GM08714 (cell line): ENCODE results near the gene SMAD5.

Source experiments
- H3K4me3 ChIP-seq: fragments of 200-500 bp; sonication (Bioruptor generic); 2 replicates; pipeline ENCODE4 v1.5.1; 2014; ENCODE audit warnings: mild to moderate bottlenecking, low read length, inconsistent platforms
- ZNF274 ChIP-seq: IDR thresholded peaks from 2 replicates; pipeline ENCODE4 v1.6.1; 2012; ENCODE audit warnings: mild to moderate bottlenecking, low read depth, low read length

The SMAD5 gene

DNA sequence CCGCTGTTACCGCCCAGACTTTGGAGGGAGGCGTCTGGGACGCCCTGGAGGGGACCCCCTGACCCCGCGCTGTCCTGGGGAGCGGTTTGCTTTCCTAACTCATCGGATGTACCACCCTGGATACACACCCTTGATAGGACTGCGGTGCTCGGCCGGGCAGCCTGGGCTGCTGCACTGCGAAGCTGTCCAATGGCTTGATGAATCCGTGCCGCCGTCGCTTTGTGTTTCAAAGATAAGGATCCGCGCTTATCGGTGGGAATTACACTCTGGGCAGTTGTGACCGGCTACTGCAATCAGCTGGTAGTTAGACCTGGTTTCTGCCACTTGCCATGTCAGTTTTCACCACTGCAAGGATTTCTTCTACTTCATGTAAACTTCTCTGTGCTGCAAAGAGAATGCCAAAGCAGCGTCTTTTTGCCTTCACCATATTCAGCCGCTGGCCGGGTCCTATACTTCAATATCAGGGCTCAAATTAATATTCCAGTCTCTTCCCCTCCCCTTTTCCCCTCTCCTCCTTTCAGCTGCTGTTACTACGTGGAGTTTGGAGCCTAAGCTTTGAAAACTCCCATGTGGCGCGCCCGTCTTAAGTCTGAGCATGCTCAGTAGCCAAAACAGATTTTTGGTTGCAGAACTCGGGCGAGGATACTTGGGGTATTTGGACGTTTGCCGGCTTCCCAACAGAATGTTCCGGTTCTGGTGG, 727 bp downstream of the SMAD5 start:
- TF ChIP-seq ZNF274, result no peak
- peak overlapping the region; percentile 77 for H3K4me3 ChIP-seq

DNA sequence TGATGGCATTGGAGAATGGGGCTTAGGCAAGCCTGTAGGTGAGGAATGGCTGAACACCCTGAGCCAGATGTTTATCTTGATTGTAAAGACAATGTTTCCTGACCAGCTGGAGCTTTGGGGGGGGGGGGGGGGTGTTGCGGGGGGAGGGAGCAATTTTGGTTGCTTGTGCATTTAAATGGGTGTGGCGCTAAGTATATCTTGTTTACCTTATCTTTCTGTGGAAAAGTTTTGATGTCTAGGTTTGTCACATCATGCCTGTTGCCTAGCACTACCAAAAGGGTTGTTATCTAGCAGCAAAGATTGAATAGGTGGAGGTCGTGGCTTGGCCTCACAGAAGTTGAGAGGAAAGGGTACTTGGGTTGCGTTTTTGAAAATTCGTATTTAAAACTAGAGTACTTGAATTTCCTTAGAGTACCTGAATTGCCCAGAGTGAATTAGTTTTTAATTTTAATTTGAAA, 1.3 kb downstream of the SMAD5 start:
- no peak for TF ChIP-seq ZNF274
- peak overlapping the region; percentile 77 for H3K4me3 ChIP-seq

DNA sequence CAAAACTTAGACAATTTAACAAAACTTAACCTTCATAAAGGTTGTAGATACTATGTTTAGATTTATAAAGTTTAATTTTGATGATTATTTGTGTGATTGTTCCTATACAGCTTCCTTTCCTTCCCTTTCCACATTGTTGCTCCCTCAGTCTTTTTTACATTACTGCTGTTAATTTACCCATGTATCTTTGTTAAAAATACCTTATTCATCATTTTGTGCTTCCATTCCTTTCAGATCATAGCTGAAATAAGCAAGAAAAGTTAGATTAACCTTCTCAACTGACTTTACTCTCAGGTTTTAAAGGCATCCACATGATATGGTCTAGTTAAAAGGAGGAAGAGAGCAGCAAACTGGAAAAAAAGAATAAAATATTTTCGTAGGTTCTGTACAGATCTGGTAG, 2.0 kb downstream of the SMAD5 start:
- H3K4me3 ChIP-seq, result no peak overlapping the region; the same call in 1 of the 2 replicates

DNA sequence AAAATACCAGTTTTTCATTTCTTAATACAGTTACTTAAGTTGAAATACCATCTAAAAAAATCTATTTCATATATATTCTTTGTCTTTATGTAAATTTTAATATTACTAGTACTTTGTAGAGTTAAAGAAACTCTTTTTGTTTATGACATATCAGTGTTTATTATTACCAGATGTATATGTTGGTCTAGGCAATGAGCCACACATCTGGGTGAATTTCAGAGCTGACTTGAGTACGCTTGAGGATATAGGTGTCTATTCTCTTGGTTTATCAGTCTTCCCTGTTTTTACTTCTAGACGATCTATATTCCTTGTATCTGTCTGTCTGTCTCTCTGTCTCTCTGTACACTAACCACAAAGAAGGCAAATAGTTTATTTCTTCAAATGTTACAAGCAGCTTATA, 2.9 kb downstream of the SMAD5 start:
- TF ChIP-seq ZNF274, result no peak
- H3K4me3 ChIP-seq, result no peak overlapping the region

More for the DNA sequence above, 2.0 kb downstream of the SMAD5 start:
- no peak for TF ChIP-seq ZNF274

DNA sequence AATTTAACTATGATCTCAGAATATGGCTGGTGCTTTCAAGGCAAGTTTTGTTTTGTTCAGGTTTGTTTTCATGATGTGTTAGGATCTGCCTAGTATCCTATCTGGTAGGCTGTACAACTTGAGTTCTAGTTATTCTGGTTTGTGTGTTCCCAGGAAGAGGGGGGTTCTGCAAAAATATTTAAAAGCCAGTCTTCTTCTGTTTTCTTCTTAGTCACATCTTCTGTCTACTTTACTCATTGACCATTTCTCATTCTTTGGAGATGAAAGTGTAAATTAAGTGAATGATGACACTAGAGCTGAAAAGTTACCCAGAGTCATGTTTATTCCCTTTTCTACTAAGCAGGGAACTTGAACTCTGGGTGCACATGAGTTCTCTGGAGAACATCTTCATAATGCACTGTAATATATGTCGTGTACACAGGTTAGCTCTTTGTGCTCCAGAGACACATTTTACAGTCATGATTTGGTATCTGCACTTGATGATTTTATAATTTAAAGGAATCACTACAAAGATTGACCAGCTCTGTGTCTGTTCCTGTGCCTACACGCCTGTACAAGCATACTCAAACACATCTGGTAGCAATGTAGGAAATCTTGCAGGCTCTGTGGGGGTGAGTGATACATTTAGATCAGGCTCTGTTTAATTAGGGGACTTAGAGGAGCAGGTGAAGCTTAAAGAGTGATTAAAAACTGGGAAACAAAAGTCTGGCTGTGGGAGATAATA, 5.0 kb downstream of the SMAD5 start:
- no peak overlapping the region for H3K4me3 ChIP-seq
- TF ChIP-seq ZNF274, result no peak

DNA sequence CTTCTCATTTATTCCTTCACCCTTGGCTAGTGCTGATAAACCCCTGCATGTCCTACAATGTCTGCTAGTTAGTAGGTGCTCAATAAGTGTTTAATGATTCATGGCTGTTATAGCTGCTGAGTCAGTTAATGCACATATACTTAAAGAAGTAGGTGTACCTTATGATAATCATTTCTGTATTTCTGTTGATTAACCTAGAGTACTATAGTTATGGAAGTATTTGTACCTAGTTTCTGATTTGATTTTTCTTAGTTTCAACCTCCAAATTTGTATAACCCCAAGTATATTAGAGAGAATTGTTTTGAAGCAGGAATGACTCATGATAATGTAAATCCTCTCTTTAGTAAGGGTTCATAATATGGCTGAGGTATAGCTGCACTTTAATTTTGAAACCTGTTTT, 8.9 kb downstream of the SMAD5 start:
- no peak overlapping the region for H3K4me3 ChIP-seq
- no peak for TF ChIP-seq ZNF274

DNA sequence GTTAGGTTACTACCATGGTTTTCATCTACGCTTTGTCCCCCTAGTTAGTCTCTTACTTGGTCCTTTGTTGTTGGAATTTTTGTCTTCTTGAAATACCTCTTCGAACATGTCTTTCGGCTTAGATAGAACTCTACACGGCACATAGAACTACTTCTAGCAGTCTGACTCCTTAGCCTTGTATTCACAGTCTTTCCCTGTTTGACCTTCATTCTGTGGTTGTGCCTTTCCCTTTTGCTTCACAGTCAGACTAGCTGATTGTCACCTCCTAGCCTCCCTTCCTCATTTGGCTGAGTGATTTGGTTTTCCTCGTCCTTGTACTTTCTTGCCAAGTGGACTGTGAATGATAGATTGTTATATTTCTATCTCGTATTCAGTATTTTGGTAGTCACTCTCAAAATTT, 10.7 kb downstream of the SMAD5 start:
- no peak for TF ChIP-seq ZNF274
- H3K4me3 ChIP-seq, result no peak overlapping the region

DNA sequence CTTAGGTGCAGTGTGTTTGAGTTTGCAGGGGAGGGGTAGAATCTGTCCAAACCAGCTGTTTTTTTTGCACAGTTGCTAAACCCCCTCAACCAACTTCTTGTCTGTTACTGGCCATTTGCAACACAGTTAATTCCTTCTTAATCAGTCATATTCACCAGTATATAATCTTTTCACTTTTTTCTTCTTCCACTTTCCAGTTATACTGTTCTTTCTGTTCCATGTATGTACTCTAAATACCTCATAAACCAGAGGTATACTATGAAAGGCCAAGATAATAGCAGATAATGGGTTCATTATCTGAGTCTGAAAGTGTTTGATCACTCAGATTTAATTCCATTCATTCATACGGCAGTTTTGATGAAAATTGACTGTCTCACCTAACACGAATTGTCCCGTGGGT, 11.1 kb downstream of the SMAD5 start:
- H3K4me3 ChIP-seq, result no peak overlapping the region
- TF ChIP-seq ZNF274, result no peak

DNA sequence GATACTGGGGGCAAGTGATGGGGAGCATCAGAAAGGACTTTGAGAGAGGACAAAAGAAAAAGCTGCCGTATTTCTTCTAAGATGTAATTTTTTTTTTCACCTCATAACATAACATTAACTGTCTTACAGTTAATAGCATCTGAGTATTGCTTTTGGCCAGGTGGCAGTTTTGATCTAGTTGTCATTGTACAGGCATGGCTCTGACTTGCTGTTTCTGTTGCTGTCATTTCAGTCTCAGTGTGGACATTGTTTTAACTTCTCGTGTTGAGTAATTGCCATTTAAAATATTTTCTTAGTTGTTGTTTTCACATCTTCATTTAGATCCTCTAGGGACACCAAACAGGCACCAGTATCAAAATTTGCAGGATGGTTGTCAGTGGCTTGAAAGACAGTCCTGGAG, 12.4 kb downstream of the SMAD5 start:
- H3K4me3 ChIP-seq, result no peak overlapping the region
- TF ChIP-seq ZNF274, result no peak

DNA sequence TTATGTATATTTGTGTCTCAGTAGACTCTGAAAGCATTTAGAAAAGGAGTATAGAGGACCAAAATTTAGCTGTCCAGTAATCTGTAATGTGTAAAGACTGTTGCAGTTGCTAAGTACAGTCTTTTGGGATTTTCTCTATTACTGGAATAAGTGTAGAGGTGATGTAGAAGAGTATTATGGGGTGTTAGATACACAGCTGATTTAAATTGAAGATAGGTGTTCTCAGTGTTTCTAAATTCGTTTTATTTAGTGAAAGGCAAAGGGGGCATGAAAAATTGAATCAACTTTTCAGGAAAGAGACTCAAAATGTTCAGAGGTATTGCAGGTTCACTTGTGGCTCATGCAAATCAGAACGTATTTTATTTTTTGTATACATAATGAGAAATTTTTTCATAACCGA, 13.6 kb downstream of the SMAD5 start:
- TF ChIP-seq ZNF274, result no peak
- no peak overlapping the region for H3K4me3 ChIP-seq

DNA sequence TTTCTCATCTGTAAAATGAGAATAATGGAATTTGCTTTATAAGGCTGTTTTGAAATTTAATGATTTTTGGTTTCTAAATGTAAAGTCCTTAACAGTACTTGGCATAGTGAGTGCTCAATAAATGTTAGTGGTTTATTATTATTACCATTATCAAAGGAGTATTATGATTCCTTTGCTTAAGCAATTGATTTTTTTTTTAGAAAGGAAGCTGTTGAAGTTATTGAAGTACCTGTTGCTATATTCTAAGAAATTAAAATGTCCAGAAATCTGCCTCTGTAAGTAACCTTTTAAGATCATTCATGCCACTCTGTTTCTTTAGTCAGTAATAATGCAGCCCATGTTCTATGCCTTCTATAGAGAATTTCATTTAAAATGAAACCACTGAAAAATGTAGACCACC, 15.0 kb downstream of the SMAD5 start:
- TF ChIP-seq ZNF274, result no peak
- no peak overlapping the region for H3K4me3 ChIP-seq

DNA sequence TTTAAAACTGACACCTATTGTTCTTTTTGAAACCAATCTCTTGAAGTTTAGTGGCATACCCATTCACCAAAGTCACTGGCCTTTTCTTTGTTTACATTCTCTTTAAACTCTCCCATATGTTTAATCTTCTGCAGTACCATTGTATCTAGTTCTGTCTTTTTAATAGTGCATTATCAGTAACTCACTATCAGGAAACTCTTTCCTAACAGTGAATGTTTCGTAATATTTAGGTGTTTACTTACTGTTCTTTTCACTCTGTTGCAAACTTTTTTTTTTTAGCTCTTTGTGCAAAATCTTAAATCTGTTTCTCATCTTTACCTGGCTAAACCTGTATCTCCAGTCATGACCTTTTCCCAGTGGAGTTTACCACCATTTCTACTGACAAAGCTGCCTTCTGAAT, 17.2 kb downstream of the SMAD5 start:
- no peak for TF ChIP-seq ZNF274
- no peak overlapping the region for H3K4me3 ChIP-seq

DNA sequence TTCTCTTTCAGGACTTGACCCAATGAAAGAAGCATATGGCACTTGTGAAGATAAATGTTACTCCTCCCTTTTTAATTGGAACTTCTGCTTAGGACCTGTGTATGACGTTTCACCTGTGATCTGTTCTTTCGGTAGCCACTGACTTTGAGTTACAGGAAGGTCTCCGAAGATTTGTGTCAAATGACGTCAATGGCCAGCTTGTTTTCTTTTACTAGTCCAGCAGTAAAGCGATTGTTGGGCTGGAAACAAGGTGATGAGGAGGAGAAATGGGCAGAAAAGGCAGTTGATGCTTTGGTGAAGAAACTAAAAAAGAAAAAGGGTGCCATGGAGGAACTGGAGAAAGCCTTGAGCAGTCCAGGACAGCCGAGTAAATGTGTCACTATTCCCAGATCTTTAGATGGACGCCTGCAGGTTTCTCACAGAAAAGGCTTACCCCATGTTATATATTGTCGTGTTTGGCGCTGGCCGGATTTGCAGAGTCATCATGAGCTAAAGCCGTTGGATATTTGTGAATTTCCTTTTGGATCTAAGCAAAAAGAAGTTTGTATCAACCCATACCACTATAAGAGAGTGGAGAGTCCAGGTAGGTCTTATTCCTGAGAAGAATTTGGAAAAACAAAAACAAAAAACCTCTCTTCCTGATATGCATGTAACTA, 21.1 kb downstream of the SMAD5 start:
- no peak overlapping the region for H3K4me3 ChIP-seq
- no peak for TF ChIP-seq ZNF274

DNA sequence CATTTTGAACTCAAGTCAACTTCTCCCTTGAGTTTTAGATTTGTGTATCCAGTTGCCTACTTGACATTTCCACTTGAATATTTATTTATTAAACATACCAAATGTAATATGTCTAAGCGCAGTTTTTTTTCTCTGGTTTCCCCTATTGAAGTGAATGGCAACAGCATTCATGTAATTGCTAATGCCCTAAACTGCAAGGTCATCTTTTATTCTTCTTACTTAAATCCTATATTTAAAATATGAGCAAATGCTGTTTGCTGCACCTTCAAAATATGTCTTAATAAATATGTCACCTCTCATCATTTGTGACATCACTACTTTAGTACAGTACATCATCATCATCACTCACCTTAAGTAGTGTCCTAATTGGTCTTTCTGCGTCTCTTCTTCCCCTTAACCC, 22.4 kb downstream of the SMAD5 start:
- TF ChIP-seq ZNF274, result no peak
- no peak overlapping the region for H3K4me3 ChIP-seq

DNA sequence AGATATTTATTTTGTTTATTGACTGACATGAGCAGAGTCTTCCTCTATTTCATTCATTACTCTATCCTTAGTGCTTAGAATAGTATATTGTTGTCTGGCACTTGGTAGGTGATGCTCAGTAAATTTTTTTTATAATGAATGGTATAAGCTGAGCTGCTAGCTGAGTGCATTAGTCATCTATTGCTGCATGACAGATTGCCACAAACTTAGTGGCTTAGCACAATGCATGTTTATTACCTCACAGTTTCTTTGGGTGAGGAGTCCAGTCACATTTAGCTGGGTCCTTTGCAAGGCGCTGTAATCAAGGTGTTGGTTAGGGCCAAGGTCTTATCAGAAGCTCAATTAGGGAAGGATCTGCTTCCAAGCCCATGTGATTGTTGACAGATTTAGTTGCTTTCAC, 23.1 kb downstream of the SMAD5 start:
- no peak overlapping the region for H3K4me3 ChIP-seq
- TF ChIP-seq ZNF274, result no peak

DNA sequence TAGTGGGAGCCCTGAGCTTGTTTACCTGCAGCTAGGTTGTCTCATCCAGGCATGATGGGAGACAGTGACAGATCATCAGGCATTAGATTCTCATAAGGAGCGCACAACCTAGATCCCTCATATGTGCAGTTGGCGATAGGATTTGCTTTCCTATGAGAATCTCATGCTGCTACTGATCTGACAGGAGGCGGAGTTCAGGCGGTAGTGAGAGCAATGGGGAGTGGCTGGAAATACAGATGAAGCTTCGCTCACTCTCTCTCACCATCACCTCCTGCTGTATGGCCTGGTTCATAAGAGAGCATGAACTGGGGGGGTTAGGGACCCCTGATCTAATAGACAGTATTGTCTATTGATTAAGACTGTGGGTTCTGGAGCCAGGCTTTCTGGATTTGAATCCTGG, 24.9 kb downstream of the SMAD5 start:
- no peak for TF ChIP-seq ZNF274
- no peak overlapping the region for H3K4me3 ChIP-seq
